CD14-positive monocyte (primary cell): Measurements from ENCODE around the gene RHOH. TPM values are rescaled to one million over a fixed set of nuclear protein-coding genes. Genes with fewer than 3 reads are reported as not detected.

Experiments
- DNase-seq, 3 donors: peaks; one replicate each; pipeline ENCODE4 v3.0.0-alpha.2; 2011 to 2022
- H2AFZ ChIP-seq: 2 replicates; pipeline ENCODE4 v1.6.0; 2012; ENCODE audit warnings: mild to moderate bottlenecking, low read depth, low read length, inconsistent platforms; ENCODE audit not compliant: insufficient read depth, poor library complexity, severe bottlenecking
- H3K27ac ChIP-seq, 2 donors: 1 replicate in 1 of 2; 2 replicates in 1 of 2; pipeline ENCODE4 v1.5.1; 2012 to 2013; ENCODE audit warnings: low read length in 2 of 2, control low read depth in 1 of 2, inconsistent platforms in 1 of 2, low read depth in 1 of 2, mild to moderate bottlenecking in 1 of 2
- H3K27me3 ChIP-seq, 2 donors: one replicate each; pipeline versions ENCODE4 v1.6.0 to v1.6.1; 2011 to 2013; ENCODE audit warnings: low read length in 2 of 2; ENCODE audit not compliant: control insufficient read depth in 2 of 2, insufficient read depth in 2 of 2
- H3K36me3 ChIP-seq, 2 donors: replicated peaks in 1 of 2; 1 replicate in 1 of 2; 2 replicates in 1 of 2; pipeline versions ENCODE4 v1.5.1 to v1.6.1; 2012 to 2013; ENCODE audit warnings: low read length in 2 of 2, control low read depth in 1 of 2, inconsistent platforms in 1 of 2, mild to moderate bottlenecking in 1 of 2; ENCODE audit not compliant: insufficient read depth in 2 of 2, control insufficient read depth in 1 of 2
- H3K4me1 ChIP-seq, 2 donors: 1 replicate in 1 of 2; 2 replicates in 1 of 2; pipeline versions ENCODE4 v1.5.1 to v1.6.1; 2012 to 2013; ENCODE audit warnings: low read length in 2 of 2, control low read depth in 1 of 2, inconsistent platforms in 1 of 2, mild to moderate bottlenecking in 1 of 2, moderate library complexity in 1 of 2; ENCODE audit not compliant: insufficient read depth in 2 of 2, control insufficient read depth in 1 of 2
- H3K4me2 ChIP-seq: replicated peaks from 2 replicates; pipeline ENCODE3; 2012; ENCODE audit warnings: low read length, moderate library complexity, mild to moderate bottlenecking; ENCODE audit not compliant: poor library complexity, severe bottlenecking; ENCODE audit errors: extremely low read depth
- H3K4me3 ChIP-seq, 3 experiments: fragments of 200-600 bp in 1 of 3; sonication (generic) in 1 of 3; replicated peaks in 1 of 3; 1 replicate in 2 of 3; 2 replicates in 1 of 3; pipeline ENCODE4 v1.5.1; 2011 to 2013; ENCODE audit warnings: low read length in 3 of 3, mild to moderate bottlenecking in 3 of 3, control low read depth in 2 of 3, low read depth in 2 of 3, inconsistent platforms in 1 of 3, moderate library complexity in 1 of 3
- H3K79me2 ChIP-seq: 2 replicates; pipeline ENCODE4 v1.6.0; 2012; ENCODE audit warnings: mild to moderate bottlenecking, control low read depth, inconsistent platforms, low read length, moderate library complexity; ENCODE audit not compliant: insufficient read depth
- H3K9ac ChIP-seq: 2 replicates; pipeline ENCODE4 v1.6.0; 2017; ENCODE audit warnings: low read length, mild to moderate bottlenecking; ENCODE audit not compliant: insufficient read depth, poor library complexity, severe bottlenecking
- H3K9me3 ChIP-seq, 2 donors: replicated peaks in 1 of 2; 1 replicate in 1 of 2; 2 replicates in 1 of 2; pipeline versions ENCODE4 v1.5.1 to v1.6.1; 2012 to 2013; ENCODE audit warnings: low read length in 2 of 2, control low read depth in 1 of 2; ENCODE audit not compliant: control insufficient read depth in 1 of 2, insufficient read depth in 1 of 2
- H4K20me1 ChIP-seq: 2 replicates; pipeline ENCODE4 v1.6.0; 2012; ENCODE audit warnings: mild to moderate bottlenecking, low read length, control low read depth, moderate library complexity; ENCODE audit not compliant: insufficient read depth
- H3K27ac Mint-ChIP-seq, 7 donors: one replicate each; pipeline ENCODE4 v1.8.0; 2020; ENCODE audit warnings: mild to moderate bottlenecking in 7 of 7, mixed read lengths in 7 of 7, moderate library complexity in 6 of 7, inconsistent platforms in 2 of 7
- H3K27me3 Mint-ChIP-seq, 3 donors: one replicate each; pipeline ENCODE4 v1.8.0; 2021 to 2022; ENCODE audit warnings: low read depth in 3 of 3, mild to moderate bottlenecking in 3 of 3, mixed read lengths in 3 of 3, moderate library complexity in 3 of 3, inconsistent platforms in 1 of 3
- H3K36me3 Mint-ChIP-seq, 2 donors: one replicate each; pipeline ENCODE4 v1.8.0; 2020; ENCODE audit warnings: mixed read lengths in 2 of 2, inconsistent platforms in 1 of 2, mild to moderate bottlenecking in 1 of 2
- H3K4me1 Mint-ChIP-seq: one replicate; pipeline ENCODE4 v1.8.0; 2020; ENCODE audit warnings: mild to moderate bottlenecking, mixed read lengths
- H3K4me3 Mint-ChIP-seq, 2 donors: one replicate each; pipeline ENCODE4 v1.8.0; 2020; ENCODE audit warnings: mild to moderate bottlenecking in 2 of 2, mixed read lengths in 2 of 2, moderate library complexity in 1 of 2
- H3K9me3 Mint-ChIP-seq, 7 donors: one replicate each; pipeline ENCODE4 v1.8.0; 2020 to 2022; ENCODE audit warnings: mixed read lengths in 7 of 7, mild to moderate bottlenecking in 6 of 7, moderate library complexity in 6 of 7, inconsistent platforms in 2 of 7
- CTCF ChIP-seq: fragments of 200-600 bp; IDR thresholded peaks from one replicate; pipeline ENCODE4 v1.8.0; 2022; ENCODE audit warnings: antibody characterized with exemption, mild to moderate bottlenecking
- WGBS: methylation state at CpG from one replicate; pipeline ENCODE4 v1.1.5; 2013; ENCODE audit warnings: missing lambda C conversion rate; ENCODE audit not compliant: insufficient coverage; 5-methylcytosine and 5-hydroxymethylcytosine counted together
- intact Hi-C, 2 donors: fragments of 100-400 bp; cut with micrococcal nuclease; formaldehyde crosslinking; loops; one replicate each; pipeline versions ENCODE4 v1.15.0 to v1.15.1; 2023
- polyA plus RNA-seq, 3 donors: library from polyadenylated mRNA; depleted of rRNA in 1 of 3; unstranded in 2 of 3; stranded (reverse) in 1 of 3; fragments of 300-500 nt in 2 of 3; fragments of >200 nt in 1 of 3; fragmentation: Illumina TruSeq in 2 of 3; gene quantifications; 1 replicate in 2 of 3; 2 replicates in 1 of 3; pipeline ENCODE4 v1.2.3, GENCODE V29; 2012 to 2021

RHOH gene
- polyA plus RNA-seq, 3 donors = 0.16 to 1.4 (median 1.2) TPM

- no peaks in the 10 kb centered on the region for H3K27me3 ChIP-seq
- H3K79me2 ChIP-seq = no peaks in the 10 kb centered on the region
- TF ChIP-seq CTCF = peak; percentile 94
- H3K27ac Mint-ChIP-seq = peak overlapping the region in 1 of 7 donors; percentile 46
- H3K4me1 Mint-ChIP-seq = no peaks in the 10 kb centered on the region
- no peak overlapping the region for H3K27ac ChIP-seq
- peaks cover 14 to 32% of the 10 kb centered on the region in 2 donors for H3K36me3 Mint-ChIP-seq
- no peaks in the 10 kb centered on the region for H3K27me3 Mint-ChIP-seq
- peaks cover 0 to 6% (median 4%) of the 10 kb centered on the region in 7 donors for H3K9me3 Mint-ChIP-seq
- H3K36me3 ChIP-seq = peaks cover 0 to 9% of the 10 kb centered on the region in 2 donors
- no peaks in the 10 kb centered on the region for H3K4me1 ChIP-seq
- no peak overlapping the region for H3K9ac ChIP-seq
- no peak overlapping the region for H3K4me3 Mint-ChIP-seq
- peaks cover 0 to 4% of the 10 kb centered on the region in 2 donors for H3K9me3 ChIP-seq
- no peak overlapping the region for H3K4me3 ChIP-seq
- no CpG with 5 or more reads among the region's 3 CpGs for WGBS
- intact Hi-C loops = loop anchor here (5.0 to 10.0 kb wide), 5 partner anchors 55 to 265 kb away; no protein-coding TSS in a partner anchor
- no peaks in the 10 kb centered on the region for H4K20me1 ChIP-seq
- no peak overlapping the region for H2AFZ ChIP-seq
- H3K4me2 ChIP-seq = no peak overlapping the region
- DNase-seq = peak; percentile 68 to 84 (median 77)
Observed at GRCh38 chr4:40149960-40150385, 46.9 kb upstream of the RHOH start.

GRCh38 chr4:40150932-40151331 is 45.9 kb upstream of the RHOH start:
- H3K4me1 ChIP-seq = no peaks in the 10 kb centered on the region
- H3K4me2 ChIP-seq = no peak overlapping the region
- no peaks in the 10 kb centered on the region for H3K27me3 ChIP-seq
- intact Hi-C loops = loop anchor here (5.0 to 10.0 kb wide), 5 partner anchors 54 to 264 kb away; no protein-coding TSS in a partner anchor
- TF ChIP-seq CTCF = no peak
- no peak overlapping the region for H3K27ac ChIP-seq
- whole genome bisulfite sequencing = no CpG with 5 or more reads among the region's 3 CpGs
- H3K9ac ChIP-seq = no peak overlapping the region
- no peak overlapping the region for H3K4me3 ChIP-seq
- peaks cover 0 to 7% of the 10 kb centered on the region in 2 donors for H3K36me3 ChIP-seq
- H4K20me1 ChIP-seq = no peaks in the 10 kb centered on the region
- Mint-ChIP-seq H3K27ac (no peak overlapping the region), H3K36me3 (peaks cover 13 to 25% of the 10 kb centered on the region in 2 donors), H3K27me3 (no peaks in the 10 kb centered on the region), H3K9me3 (peaks cover 0 to 6% (median 4%) of the 10 kb centered on the region in 7 donors), H3K4me3 (no peak overlapping the region), H3K4me1 (no peaks in the 10 kb centered on the region)
- no peak overlapping the region for H2AFZ ChIP-seq
- peaks cover 0 to 4% of the 10 kb centered on the region in 2 donors for H3K9me3 ChIP-seq
- no peaks in the 10 kb centered on the region for H3K79me2 ChIP-seq
- no peak for DNase-seq
